Karpas-422 (cell line): ENCODE data around the gene TNNI3K. TPM values are rescaled to one million over a fixed set of nuclear protein-coding genes. Genes with fewer than 3 reads are reported as not detected.

Source experiments
- DNase-seq: peaks from one replicate; pipeline ENCODE4 v3.0.0-alpha.2; 2015
- H2AFZ ChIP-seq: fragments of 200-600 bp; sonication (generic); 2 replicates; pipeline ENCODE4 v1.6.1; 2014; ENCODE audit warnings: antibody characterized with exemption, low read length, mixed read lengths
- H3K27ac ChIP-seq: fragments of 200-600 bp; sonication (generic); 2 replicates; pipeline ENCODE4 v1.5.1; 2014; ENCODE audit warnings: mild to moderate bottlenecking, low read length, moderate library complexity
- H3K27me3 ChIP-seq: fragments of 200-600 bp; sonication (generic); 2 replicates; pipeline ENCODE4 v1.6.1; 2014; ENCODE audit warnings: low read length, mixed read lengths
- H3K36me3 ChIP-seq: fragments of 200-600 bp; sonication (generic); 2 replicates; pipeline ENCODE4 v1.6.1; 2014; ENCODE audit warnings: low read length, mixed read lengths; ENCODE audit not compliant: insufficient read depth
- H3K4me1 ChIP-seq: fragments of 200-600 bp; sonication (generic); 2 replicates; pipeline ENCODE4 v1.6.1; 2014; ENCODE audit warnings: mild to moderate bottlenecking, low read length, mixed read lengths
- H3K4me2 ChIP-seq: fragments of 200-600 bp; sonication (generic); 2 replicates; pipeline ENCODE4 v1.6.1; 2014; ENCODE audit warnings: low read length, low read depth, mild to moderate bottlenecking; ENCODE audit not compliant: poor library complexity, severe bottlenecking
- H3K4me3 ChIP-seq: fragments of 200-600 bp; sonication (generic); 2 replicates; pipeline ENCODE4 v1.5.1; 2014; ENCODE audit warnings: mild to moderate bottlenecking, antibody characterized with exemption, low read length, mixed read lengths
- H3K79me2 ChIP-seq: fragments of 200-600 bp; sonication (generic); 2 replicates; pipeline ENCODE4 v1.6.1; 2014; ENCODE audit warnings: mild to moderate bottlenecking, low read length, mixed read lengths
- H3K9ac ChIP-seq: fragments of 200-600 bp; sonication (generic); 2 replicates; pipeline ENCODE4 v1.6.0; 2014; ENCODE audit warnings: low read length
- H3K9me2 ChIP-seq: fragments of 200-600 bp; sonication (generic), shearing (Covaris generic); replicated peaks from 2 replicates; pipeline ENCODE4 v1.6.0; 2014; ENCODE audit warnings: mild to moderate bottlenecking, low read length, moderate library complexity; ENCODE audit not compliant: insufficient read depth
- H3K9me3 ChIP-seq: fragments of 300-700, 200-600 bp; sonication (generic); 2 replicates; pipeline ENCODE4 v1.6.1; 2014; ENCODE audit warnings: low read length, mixed read lengths
- H4K20me1 ChIP-seq: fragments of 200-600 bp; sonication (generic); 2 replicates; pipeline ENCODE4 v1.6.1; 2014; ENCODE audit warnings: mild to moderate bottlenecking, antibody characterized with exemption, low read length, low read depth; ENCODE audit not compliant: insufficient read depth
- total RNA-seq: library from RNA; depleted of rRNA; stranded (reverse); fragments of >200 nt; shearing (Covaris generic); gene quantifications from 2 replicates; pipeline ENCODE4 v1.2.3, GENCODE V29; 2014; ENCODE audit warnings: low replicate concordance

TNNI3K gene
- total RNA-seq, 1 experiment from 2014 or later, result 0.48 TPM

DNA sequence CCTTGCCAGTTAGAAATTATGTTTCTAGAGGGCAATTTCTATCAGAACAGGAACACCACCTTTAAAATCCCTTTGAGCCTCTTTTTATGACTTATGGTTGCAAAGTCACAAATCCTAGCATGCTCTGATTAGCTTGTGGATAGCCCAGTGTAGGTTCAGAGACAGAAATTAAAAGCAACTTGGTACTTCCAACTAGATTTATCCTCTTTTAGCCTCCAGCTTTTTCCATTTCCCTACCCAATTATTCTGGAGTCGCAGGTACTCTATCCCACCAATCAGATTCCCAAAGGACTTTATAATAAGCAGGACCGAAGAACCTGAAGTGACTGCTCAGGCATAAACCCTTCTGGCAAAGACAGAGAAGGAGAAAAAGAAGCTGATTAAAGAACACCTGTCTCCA is 310.6 kb downstream of the TNNI3K start:
- DNase-seq, result no peak
- H3K9ac ChIP-seq, result no peak overlapping the region

DNA sequence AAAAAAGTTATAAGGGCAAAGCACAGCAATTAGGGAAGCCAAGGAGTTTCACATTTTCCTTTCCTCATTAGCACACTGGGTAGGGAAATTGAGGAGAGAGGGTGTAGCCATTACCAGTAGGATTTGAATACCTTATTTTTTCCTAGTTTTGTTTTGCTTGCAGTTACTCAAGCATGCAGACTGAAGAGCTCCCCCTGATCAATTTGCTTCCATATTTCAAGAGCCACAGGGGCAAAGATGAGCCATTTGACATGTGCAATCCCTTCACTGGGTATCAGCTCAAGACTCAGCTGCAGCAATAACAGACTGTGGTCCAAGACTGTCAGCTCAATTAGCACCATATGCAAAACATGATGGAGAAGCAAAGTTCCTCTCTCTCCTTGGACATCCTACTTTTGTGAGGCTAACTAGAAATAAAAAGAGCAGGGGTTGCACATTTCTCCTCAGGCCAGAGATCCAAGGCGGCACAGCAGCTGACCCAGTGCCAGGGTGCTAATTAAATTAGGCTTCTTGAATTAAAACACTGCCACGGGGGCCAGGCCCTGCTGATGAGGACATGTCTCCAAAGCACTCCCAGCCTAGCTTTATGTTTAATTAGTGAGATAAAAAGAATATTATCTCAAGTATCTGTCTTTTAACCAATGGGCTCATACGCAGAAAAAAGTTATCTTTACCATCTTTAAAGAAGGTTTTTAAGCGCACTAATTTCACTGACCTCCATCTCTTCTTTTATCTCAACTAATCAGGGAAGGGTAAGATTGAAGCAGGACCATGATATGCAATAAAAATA is 314.0 kb downstream of the TNNI3K start:
- Histone ChIP-seq H3K27ac (peak overlapping the region; percentile 73), H3K9me3 (no peaks in the 10 kb centered on the region), H3K27me3 (no peaks in the 10 kb centered on the region), H3K36me3 (no peaks in the 10 kb centered on the region), H3K79me2 (no peaks in the 10 kb centered on the region), H4K20me1 (no peaks in the 10 kb centered on the region), H3K4me1 (peaks cover 43% of the 10 kb centered on the region), H2AFZ (no peak overlapping the region), H3K9ac (peak overlapping the region; percentile 4; the same call in 1 of the 2 replicates), H3K9me2 (no peaks in the 10 kb centered on the region), H3K4me3 (no peak overlapping the region), H3K4me2 (peak overlapping the region; percentile 53)
- DNase-seq, result peak; percentile 82

More for the DNA sequence above, 310.6 kb downstream of the TNNI3K start:
- no peak overlapping the region for H2AFZ ChIP-seq
- peaks cover 58% of the 10 kb centered on the region for H3K4me1 ChIP-seq
- no peaks in the 10 kb centered on the region for H3K27me3 ChIP-seq
- no peak overlapping the region for H3K27ac ChIP-seq
- no peaks in the 10 kb centered on the region for H3K9me2 ChIP-seq
- no peaks in the 10 kb centered on the region for H4K20me1 ChIP-seq
- no peak overlapping the region for H3K4me3 ChIP-seq
- H3K4me2 ChIP-seq, result no peak overlapping the region
- no peaks in the 10 kb centered on the region for H3K79me2 ChIP-seq
- no peaks in the 10 kb centered on the region for H3K9me3 ChIP-seq
- no peaks in the 10 kb centered on the region for H3K36me3 ChIP-seq

DNA sequence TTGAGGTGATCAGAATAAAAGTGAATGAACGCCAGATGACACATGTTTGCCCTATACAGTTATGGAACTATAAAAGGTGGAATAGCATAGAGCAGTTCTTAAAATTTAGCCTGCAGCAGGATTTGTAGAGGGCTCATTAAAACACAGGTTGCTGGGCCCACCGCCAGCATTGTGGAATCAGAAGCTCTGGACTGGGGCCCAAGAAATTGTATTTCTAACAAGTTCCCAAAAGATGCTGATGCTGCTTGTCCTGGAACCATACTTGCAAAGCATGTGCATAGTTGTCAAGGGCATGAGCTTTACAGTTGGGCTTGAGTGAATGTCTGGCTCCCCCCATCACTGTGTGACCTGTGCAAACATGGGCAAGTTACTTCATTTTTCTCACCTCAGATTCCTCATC is 314.7 kb downstream of the TNNI3K start:
- H3K9ac ChIP-seq, result no peak overlapping the region
- no peak overlapping the region for H2AFZ ChIP-seq
- peak overlapping the region; percentile 73; the same call in 1 of the 2 replicates for H3K27ac ChIP-seq
- no peaks in the 10 kb centered on the region for H3K27me3 ChIP-seq
- no peaks in the 10 kb centered on the region for H3K9me3 ChIP-seq
- H3K9me2 ChIP-seq, result no peaks in the 10 kb centered on the region
- peaks cover 43% of the 10 kb centered on the region for H3K4me1 ChIP-seq
- H4K20me1 ChIP-seq, result no peaks in the 10 kb centered on the region
- no peaks in the 10 kb centered on the region for H3K36me3 ChIP-seq
- DNase-seq, result peak; percentile 61
- H3K79me2 ChIP-seq, result no peaks in the 10 kb centered on the region
- H3K4me2 ChIP-seq, result peak overlapping the region; percentile 53
- H3K4me3 ChIP-seq, result no peak overlapping the region

DNA sequence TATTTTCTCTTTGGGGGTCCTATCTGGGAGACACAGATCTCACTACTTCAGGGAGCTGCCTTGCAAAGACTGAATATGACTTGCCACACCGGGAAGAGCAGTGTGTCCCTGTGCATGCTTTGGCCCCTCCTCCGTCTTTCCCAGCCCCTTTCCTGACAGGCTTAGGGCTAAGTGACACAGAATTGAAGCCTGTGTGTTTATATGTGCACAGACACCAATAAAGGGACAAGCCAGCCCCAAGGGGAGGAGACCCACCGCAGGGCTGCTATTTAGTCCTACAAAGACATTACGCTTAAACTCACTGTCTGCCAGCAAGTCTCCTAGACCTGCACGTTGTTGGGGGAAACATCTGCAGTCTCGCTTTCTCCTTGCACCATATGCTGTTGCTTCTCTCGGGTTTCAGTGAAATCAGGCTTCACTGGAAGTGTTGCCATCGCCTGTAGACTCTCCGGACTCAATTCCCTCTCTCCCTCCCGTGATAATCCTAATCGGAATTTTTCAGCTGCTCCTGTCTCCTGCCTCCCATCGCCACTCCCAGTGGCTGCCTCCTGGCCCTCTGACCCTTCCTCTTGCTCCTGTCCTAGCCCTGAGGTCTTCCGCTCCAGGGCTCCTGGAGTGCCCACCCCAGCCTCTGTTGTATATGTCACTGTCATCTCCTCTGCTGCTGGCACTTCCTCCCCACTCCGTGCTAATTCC is 335.8 kb downstream of the TNNI3K start:
- H3K9ac ChIP-seq, result no peak overlapping the region
- H3K4me2 ChIP-seq, result no peak overlapping the region
- no peaks in the 10 kb centered on the region for H3K9me2 ChIP-seq
- no peaks in the 10 kb centered on the region for H4K20me1 ChIP-seq
- H3K27ac ChIP-seq, result no peak overlapping the region
- H3K27me3 ChIP-seq, result no peaks in the 10 kb centered on the region
- H2AFZ ChIP-seq, result no peak overlapping the region
- no peaks in the 10 kb centered on the region for H3K9me3 ChIP-seq
- DNase-seq, result no peak
- no peak overlapping the region for H3K4me3 ChIP-seq
- no peaks in the 10 kb centered on the region for H3K4me1 ChIP-seq
- H3K36me3 ChIP-seq, result no peaks in the 10 kb centered on the region
- no peaks in the 10 kb centered on the region for H3K79me2 ChIP-seq

DNA sequence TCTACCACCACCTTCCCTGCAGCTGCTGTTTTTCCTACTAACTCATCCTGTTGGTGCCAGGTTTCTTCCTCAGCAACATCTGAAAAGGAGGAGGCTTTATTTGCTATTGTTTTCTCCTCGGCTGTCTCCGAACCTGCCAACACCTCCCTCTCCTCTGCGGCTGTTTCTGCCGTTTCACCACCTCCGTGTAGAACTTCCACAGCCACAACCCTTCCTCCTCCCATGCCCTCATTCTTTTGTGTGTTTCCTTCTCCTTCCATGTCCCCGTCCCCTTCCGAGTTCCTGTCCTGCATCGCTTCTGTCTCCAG is 336.3 kb downstream of the TNNI3K start:
- Histone ChIP-seq H3K79me2 (no peaks in the 10 kb centered on the region), H3K27me3 (no peaks in the 10 kb centered on the region)

DNA sequence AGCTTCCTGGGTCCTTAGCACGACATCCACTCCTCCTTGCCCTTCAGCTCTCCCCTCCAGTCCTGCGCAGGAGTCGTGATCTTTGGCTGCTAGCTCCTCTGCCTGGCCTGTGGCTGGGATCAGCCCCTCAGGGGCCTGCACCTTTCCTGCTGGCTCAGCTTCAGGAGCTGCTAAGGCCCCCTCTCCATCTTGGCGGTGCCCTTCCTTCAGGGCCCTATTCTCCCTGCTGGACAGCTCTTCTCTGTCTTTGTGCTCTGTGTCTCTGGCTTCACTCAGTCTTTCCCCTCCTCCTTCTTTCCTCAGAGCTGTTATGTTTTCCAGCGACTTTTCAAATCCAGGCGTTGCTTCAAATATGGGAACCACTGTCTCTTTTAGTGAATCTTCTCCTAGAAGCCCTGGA is 336.7 kb downstream of the TNNI3K start:
- no peaks in the 10 kb centered on the region for H3K36me3 ChIP-seq
- no peak overlapping the region for H3K4me2 ChIP-seq
- H3K79me2 ChIP-seq, result no peaks in the 10 kb centered on the region
- H3K27ac ChIP-seq, result no peak overlapping the region
- no peak for DNase-seq
- no peaks in the 10 kb centered on the region for H4K20me1 ChIP-seq
- no peaks in the 10 kb centered on the region for H3K27me3 ChIP-seq
- H3K4me3 ChIP-seq, result no peak overlapping the region
- H3K4me1 ChIP-seq, result no peaks in the 10 kb centered on the region
- H3K9ac ChIP-seq, result no peak overlapping the region
- no peak overlapping the region for H2AFZ ChIP-seq
- no peaks in the 10 kb centered on the region for H3K9me3 ChIP-seq
- H3K9me2 ChIP-seq, result no peaks in the 10 kb centered on the region

More for the DNA sequence above, 336.3 kb downstream of the TNNI3K start:
- Histone ChIP-seq H2AFZ (no peak overlapping the region), H3K27ac (no peak overlapping the region), H3K4me1 (no peaks in the 10 kb centered on the region), H3K36me3 (no peaks in the 10 kb centered on the region), H3K9me3 (no peaks in the 10 kb centered on the region), H4K20me1 (no peaks in the 10 kb centered on the region), H3K9me2 (no peaks in the 10 kb centered on the region), H3K9ac (no peak overlapping the region), H3K4me3 (no peak overlapping the region), H3K4me2 (no peak overlapping the region)
- no peak for DNase-seq

DNA sequence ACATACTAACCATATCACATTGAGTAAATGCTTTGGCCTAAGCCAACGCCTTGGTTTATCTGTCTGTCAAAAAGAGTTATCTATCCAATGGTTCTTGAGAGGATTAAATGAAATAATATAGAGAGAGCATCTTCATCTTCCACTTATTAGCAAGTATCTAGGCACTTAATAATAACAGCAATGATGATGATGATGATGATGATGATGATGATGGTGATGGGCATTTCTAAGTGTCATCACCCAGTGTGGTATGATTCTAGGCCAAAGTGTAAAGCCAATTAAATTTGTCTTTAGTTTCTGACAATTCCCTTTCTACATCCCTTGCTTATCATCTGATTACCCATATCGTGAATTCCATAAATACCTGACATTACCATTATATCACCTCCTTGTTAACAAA is 342.9 kb downstream of the TNNI3K start:
- H3K9me3 ChIP-seq, result no peaks in the 10 kb centered on the region
- no peaks in the 10 kb centered on the region for H4K20me1 ChIP-seq
- H3K4me3 ChIP-seq, result no peak overlapping the region
- no peak overlapping the region for H3K4me2 ChIP-seq
- H3K4me1 ChIP-seq, result no peaks in the 10 kb centered on the region
- H3K79me2 ChIP-seq, result no peaks in the 10 kb centered on the region
- no peak for DNase-seq
- H3K9ac ChIP-seq, result no peak overlapping the region
- no peak overlapping the region for H2AFZ ChIP-seq
- no peak overlapping the region for H3K27ac ChIP-seq
- no peaks in the 10 kb centered on the region for H3K27me3 ChIP-seq
- no peaks in the 10 kb centered on the region for H3K9me2 ChIP-seq
- no peaks in the 10 kb centered on the region for H3K36me3 ChIP-seq

DNA sequence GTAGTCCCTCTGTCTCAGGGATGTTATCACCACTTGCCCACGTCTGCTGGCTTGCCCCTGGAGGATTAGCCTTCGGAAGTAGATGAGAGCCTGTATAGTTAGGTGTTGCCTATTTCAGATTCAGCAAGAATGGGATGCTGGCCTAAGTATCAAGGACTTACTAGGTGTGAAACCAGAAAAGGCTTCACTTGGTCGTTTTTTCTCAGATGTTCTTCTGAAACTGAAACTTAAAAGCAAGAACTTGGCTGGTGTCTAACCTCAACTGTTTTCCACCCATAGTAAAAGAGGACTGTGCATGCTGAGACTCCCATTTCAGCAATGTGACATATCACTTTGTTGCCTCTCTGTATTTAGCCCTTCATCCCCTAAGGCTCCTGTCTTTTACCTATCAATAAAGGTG is 344.2 kb downstream of the TNNI3K start:
- no peak overlapping the region for H3K27ac ChIP-seq
- peak overlapping the region; percentile 45 for H3K4me2 ChIP-seq
- H3K9me3 ChIP-seq, result no peaks in the 10 kb centered on the region
- no peaks in the 10 kb centered on the region for H3K27me3 ChIP-seq
- no peak overlapping the region for H3K9ac ChIP-seq
- peak overlapping the region; percentile 18; the same call in 1 of the 2 replicates for H3K4me3 ChIP-seq
- no peaks in the 10 kb centered on the region for H4K20me1 ChIP-seq
- DNase-seq, result no peak
- H2AFZ ChIP-seq, result peak overlapping the region; percentile 30; the same call in 1 of the 2 replicates
- no peaks in the 10 kb centered on the region for H3K79me2 ChIP-seq
- no peaks in the 10 kb centered on the region for H3K4me1 ChIP-seq
- H3K36me3 ChIP-seq, result no peaks in the 10 kb centered on the region
- no peaks in the 10 kb centered on the region for H3K9me2 ChIP-seq
